Measurements from ENCODE around the gene KITLG.

GRCh38 chr12:88624911-88625310 is 44.6 kb upstream of the KITLG start:
- TF ChIP-seq CTCF (IDR thresholded peaks at IDR 0.05; ENCODE audit: low read length): no peak
- no peak for TF ChIP-seq EZH2phosphoT487 (IDR thresholded peaks at IDR 0.05; ENCODE audit: low read length)

Data from MM.1S (cell line).